ENCODE results near the gene HSH2D.
A peak's percentile ranks its signal among the peaks of the same experiment; 100 is the strongest.
"Not testable (repeated sequence)": the region's sequence is repeated elsewhere in the genome, so short reads cannot be mapped to it uniquely, and the experiment has no call there.

The HSH2D gene

DNA sequence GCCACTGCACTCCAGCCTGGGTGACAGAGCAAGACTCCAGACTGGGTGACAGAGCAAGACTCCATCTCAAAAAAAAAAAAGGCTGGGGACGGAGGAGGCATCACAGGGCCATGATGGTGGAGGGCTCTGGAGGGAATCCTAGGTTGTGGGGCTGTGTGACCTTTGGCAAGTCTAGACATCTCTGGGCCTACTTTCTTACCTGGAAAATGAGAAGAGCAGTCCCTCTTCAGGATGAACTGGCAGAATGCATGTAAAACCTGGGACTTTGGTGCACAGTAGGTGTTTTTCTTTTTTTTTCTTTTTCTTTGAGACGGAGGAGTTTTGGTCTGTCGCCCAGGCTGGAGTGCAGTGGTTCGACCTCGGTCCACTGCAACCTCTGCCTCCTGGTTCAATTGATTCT, 16.2 kb downstream of the HSH2D start:
- no peak for DNase-seq

DNA sequence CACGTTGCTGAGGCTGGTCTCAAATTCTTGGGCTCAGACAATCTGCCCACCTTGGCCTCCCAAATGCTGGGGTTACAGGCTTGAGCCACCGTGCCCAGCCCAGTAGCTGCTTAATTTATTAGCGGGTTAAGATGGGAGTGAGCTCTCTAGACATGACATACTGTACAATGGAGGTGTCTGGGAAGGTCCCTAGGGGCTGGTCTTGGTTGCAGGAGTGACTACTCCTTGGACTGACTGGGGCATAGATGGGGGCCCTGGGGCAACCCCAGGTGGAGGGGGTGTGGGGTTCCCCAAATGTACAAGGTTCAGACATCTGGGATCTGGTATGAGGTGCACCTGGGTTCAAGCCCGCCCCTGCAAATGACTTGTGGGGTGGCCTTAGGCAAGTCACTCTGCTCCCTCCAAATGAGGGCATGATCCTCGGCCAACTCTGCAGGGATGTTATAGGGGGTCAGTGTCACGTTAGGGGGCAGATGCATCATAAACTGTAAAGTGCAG, 17.0 kb downstream of the HSH2D start:
- DNase-seq, result no peak

DNA sequence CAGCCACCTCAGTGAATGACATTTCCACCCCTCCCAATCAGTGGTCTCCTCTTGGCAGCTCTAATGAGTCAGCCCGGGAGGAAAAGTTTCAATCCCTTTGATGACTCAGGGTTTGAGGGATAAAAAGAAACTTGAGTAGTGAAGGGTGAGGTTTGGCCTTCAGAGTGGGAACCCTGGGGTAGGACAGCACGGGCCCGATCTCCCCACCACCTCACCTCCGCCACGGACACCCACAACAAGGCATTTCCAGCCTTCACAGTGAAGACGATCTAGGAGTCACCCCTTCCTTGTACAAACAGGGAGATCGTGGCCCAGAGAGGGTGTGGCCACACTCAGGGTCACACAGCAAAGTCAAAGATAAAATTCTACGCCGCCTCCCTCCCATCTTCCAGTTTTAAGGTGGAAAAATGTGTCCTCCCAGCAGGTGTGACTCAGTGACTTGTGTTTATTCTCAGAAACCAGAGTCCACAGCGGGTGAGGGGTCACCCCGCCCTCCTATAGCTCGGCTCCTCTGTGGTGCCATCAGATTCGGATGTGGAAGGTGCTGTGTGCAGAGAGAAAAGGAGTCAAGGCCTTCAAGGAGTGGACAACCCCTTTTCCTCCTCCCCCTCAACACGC, 17.6 kb downstream of the HSH2D start:
- peak; percentile 84 for DNase-seq

DNA sequence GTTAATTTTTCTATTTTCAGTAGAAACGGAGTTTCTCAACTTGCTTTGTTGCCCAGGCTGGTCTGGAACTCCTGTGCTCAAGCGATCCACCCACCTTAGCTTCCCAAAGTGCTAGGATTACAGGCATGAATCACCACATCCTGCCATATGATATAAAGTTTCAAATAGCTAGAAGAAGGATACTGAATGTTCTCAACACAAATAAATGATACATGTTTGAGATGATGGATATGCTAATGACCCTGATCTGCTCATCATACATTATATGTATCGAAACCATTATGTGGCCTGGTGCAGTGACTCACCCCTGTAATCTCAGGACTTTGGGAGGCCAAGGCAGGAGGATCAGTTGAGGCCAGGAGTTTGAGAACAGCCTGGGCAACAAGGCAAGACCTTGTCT, 18.4 kb downstream of the HSH2D start:
- peak; percentile 91 for DNase-seq

DNA sequence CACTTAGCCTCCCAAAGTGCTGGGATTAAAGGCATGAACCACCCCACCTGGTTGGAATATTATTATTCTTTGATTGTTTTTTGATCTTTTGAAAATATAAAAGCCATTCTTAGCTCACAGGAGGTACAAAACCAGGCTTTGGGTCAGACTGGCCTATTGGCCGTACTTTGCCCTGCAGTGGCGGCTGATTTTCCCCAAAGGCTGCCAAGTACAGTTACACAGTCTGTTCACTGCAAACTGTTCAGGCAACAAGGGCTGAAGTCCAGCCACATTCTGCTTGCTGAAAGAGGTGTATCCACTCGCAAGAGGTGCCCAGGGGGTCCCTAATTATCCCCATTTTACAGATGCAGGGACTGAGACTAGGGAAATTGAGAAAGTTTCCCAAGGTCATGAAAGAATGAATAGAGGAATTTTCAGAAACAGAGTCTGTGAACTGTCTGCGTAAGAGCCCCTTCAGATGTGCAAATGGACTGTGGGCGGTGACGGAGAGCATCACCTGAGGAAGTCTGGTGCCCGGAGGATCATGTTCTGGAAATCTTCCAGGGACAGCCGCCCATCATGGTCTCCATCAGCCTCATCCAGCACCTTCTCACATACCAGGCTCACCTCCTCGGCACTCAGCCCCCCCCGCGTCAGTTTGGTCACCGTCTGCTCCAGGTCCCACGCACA, 20.9 kb downstream of the HSH2D start:
- no peak for DNase-seq

DNA sequence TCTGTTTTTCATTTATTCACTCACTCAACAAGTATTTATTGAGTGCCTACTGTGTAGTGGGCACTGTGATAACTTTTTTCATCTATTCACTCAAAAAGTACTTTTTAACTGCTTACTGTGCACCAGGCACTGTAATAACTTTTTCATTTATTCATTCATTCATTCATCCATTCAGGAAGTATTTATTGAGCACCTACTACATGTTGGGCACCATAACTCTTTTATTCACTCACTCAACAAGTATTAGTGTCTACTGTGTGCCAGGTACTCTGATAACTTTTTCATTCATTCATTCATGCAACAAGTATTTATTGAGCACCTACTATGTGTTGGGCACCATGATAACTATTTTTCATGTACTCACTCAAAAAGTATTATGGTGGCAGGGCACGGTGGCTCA, 22.9 kb downstream of the HSH2D start:
- no peak for DNase-seq

DNA sequence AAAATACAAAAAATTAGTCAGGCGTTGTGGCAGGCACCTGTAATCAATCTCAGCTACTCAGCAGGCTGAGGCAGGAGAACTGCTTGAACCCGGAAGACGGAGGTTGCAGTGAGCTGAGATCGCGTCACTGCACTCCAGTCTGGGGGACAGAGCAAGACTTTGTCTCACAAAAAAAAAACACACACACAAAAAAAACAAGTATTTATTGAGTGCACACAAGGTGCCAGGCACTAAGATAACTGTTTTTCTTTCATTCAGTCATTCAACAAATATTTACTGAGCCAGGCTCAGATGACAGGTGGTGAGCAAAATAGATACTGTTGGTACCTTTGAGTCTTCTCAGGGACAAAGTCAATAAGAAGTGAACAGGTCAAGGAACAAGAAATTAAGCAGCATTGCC, 23.6 kb downstream of the HSH2D start:
- DNase-seq, result no peak

DNA sequence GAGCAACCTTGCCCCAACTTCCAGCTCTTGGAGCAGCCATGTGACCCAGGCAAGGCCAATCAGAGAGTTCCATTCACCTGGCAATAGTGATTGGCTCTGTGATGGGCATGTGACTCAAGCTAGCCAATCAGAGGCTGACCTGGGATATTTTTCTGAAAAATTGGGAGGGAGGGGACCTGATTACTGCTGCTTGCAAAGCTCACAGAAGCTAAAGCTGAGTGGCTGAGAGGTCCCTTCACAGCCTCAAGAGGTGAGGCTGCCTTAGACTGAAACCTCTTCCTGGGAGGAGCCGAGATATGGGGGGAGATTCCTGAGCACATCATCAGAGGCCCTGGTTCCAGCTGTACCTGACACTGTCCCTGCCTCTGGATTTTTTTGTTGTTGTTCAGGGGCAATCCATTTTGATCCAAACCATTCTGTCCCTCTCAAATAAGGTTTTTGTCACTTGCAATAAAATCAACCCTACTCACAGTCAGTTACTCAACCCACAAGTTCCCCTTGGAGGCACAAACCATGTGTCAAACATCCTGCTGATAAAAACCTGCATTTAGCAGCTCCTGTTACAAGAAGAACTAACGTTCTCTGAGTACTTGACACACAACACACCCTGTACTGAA, 25.1 kb downstream of the HSH2D start:
- DNase-seq, result no peak

DNA sequence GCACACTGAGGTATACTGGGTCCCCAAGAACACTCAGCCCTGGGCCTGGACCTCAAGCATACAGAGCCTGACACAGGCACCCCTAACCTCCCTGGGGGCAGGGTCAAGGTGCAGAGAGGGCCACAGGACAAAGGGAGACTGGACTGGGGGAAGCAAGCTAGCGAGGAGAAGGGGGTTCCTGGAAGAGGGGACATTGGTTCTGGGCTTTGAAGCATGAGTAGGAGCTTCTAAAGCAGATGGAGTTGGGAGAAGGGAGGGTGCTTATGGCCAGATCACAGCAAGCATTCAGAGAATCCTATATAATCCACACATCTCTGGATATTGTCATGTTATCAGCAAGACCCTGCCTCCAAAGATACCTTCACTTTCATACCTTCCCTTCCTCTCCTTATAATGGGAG, 26.6 kb downstream of the HSH2D start:
- no peak for DNase-seq

DNA sequence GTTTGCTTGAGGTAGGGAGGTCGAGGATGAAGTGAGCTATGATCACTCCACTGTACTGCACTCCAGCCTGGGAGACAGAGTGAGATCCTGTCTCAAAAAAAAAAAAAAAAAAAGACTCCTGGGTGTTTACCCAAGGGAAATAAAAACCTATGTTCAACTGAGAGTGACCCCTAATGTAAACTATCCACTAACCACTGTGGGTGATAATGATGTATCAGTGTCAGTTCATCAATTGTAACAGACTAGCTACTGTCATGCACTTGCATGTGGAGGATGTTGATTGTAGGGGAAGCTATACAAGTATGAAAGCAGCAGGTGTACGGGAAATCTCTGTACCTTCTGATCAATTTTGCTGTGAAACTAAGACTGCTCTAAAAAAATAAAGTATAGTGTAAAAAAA, 32.5 kb downstream of the HSH2D start:
- no peak for DNase-seq

DNA sequence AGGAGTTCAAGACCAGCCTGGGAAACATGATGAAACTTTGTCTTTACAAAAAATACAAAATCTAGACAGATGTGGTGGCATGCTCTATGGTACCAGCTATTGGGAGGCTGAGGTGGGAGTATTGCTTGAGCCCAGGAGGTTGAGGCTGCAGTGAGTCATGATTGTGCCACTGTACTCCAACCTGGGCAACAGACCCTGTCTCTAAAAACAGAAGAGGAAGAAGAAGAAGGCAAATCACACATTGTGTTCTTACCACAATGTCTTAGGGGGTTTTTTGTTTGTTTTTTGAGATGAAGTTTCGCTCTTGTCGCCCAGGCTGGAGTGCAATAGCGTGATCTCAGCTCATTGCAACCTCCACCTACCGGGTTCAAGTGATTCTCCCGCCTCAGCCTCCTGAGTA, 35.4 kb downstream of the HSH2D start:
- not testable (repeated sequence) for DNase-seq

DNA sequence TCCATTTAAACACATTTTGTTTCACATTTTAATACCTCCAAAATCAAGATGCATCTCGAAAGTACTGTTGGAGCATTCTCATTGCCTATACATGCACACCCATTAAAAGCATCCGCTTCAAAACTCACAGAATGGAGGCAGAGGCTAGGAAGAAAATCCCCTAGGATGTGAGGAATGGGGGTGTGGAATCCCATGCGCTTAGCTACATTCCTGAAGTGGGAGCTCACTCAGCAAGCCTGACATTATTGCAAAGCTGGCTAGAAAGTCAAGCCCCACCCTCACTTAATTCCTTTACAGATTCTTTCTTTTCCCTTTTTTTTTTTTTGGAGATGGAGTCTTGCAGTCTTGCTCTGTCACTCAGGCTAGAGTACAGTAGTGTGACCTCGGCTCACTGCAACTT, 37.1 kb downstream of the HSH2D start:
- DNase-seq, result peak; percentile 81

DNA sequence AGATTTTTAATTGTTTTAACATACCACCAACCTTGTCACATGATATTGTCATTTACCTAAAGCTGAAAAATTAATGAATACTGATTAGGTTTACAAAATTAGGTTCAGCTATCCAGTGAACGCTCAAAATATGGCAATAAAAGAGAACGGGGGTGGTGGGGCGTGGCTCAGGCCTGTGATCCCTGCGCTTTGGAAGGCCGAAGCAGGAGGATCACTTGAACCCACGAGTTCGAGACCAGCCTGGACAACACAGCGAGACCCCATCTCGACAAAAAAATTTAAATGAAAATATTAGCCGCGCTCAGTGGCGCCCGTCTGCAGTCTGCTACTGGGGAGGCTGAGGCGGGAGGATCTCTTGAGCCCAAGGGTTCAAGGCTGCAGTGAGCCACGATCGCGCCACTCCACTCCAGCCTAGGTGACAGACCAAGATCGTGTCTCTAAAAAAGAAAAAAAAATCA, 41.2 kb downstream of the HSH2D start:
- no peak for DNase-seq

DNA sequence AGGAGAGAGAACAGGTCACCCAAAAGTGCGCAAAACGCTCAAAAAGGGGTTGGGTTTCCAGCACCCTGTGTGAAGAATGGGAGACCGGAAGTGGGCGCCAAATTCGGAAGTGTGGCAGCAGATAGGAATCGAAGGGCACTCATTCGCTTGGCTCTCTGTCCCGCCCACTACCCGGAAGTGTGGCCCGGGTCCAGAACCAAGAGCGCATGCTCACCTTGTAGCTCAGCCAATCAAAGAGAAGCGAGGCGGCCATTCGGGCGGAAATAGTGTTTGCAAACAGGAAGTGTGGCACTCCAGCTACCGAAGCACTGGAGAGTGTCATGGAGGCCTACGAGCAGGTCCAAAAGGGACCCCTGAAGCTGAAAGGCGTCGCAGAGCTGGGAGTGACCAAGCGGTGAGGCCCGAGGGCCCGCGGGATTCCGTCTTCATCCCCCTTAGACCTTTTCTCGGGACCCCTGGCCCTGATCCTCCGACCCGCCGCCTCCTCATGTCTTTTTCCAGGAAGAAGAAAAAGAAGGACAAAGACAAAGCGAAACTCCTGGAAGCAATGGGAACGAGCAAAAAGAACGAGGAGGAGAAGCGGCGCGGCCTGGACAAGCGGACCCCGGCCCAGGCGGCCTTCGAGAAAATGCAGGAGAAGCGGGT, 41.8 kb downstream of the HSH2D start, which contains the start of gene FAM32A:
Gene FAM32A, plus strand, starts transcription at position 288 of the 645 bp plus-strand sequence. Its CDS starts 33 bp downstream, at position 321.
- DNase-seq, result peak; percentile 99

DNA sequence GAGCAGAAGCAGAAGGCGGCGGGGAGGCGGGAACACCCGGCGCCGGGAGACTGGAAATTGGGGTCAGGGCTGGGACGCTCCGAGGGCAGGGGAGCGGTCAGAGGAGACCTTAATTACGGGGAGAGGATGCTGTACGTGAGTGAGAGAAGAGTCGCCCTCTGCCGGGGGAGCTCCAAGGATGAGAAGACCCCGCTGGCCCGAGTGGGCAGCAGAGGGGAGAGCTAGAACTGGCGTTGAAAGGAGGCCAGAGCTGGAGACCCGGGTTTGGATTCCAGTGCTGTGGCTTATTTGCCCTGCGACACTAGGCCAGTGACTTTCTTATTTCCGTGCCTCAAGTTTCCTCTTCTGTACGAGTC, 42.3 kb downstream of the HSH2D start:
- DNase-seq, result peak; percentile 18

DNA sequence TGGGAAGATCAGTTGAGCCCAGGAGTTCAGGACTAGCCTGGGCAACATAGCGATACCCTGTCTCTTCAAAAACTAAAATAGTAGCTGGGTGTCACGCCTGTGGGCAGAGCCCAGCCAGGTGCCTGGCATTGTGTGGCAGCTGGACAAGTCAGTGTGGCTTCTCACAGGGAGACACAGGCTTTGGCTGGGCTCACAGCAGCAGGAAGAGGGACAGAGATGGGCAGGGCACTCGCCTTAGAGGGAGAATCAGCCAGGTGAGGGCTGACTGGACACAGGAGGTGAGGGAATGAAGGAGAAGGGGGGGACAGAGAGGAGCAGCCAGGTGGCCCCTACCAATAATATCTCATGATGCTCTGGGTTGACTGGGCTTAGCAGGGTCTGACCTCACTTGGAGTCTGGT, 45.0 kb downstream of the HSH2D start:
- DNase-seq, result no peak

DNA sequence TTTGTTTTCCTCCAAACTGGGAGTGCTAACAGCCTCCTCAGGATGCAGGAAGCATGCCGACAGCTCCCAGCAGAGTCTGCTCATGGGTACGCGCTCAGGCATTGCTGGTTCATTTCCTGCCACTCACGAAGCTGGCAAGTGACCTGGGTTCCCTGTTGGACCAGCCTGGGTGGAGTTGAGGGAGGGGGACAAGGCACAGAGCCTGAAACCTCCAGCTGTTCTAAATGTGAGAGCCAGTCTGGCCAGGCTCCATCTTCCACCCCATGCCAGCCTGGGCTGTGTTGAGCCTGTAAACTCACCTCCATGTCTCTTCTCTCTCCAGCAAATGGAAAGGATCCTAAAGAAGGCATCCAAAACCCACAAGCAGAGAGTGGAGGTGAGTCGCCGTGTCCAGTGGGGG, 46.7 kb downstream of the HSH2D start:
- DNase-seq, result no peak

DNA sequence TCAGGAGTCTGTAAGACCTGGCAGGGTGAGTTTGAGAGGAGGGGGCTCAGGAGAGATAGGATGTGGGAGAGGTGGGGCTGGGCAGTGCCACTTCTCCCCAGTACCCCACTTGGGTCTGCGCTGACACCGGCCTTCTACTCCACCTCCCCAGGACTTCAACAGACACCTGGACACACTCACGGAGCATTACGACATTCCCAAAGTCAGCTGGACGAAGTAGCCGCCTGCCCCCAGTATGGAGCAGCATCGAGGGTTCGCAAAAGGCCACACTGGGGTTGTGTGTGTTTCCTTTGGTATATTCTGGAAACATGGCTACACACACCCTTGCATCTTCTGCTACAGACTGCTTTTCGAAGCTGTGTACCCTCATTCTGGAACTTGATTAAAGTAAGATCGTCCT, 47.3 kb downstream of the HSH2D start:
- DNase-seq, result no peak

DNA sequence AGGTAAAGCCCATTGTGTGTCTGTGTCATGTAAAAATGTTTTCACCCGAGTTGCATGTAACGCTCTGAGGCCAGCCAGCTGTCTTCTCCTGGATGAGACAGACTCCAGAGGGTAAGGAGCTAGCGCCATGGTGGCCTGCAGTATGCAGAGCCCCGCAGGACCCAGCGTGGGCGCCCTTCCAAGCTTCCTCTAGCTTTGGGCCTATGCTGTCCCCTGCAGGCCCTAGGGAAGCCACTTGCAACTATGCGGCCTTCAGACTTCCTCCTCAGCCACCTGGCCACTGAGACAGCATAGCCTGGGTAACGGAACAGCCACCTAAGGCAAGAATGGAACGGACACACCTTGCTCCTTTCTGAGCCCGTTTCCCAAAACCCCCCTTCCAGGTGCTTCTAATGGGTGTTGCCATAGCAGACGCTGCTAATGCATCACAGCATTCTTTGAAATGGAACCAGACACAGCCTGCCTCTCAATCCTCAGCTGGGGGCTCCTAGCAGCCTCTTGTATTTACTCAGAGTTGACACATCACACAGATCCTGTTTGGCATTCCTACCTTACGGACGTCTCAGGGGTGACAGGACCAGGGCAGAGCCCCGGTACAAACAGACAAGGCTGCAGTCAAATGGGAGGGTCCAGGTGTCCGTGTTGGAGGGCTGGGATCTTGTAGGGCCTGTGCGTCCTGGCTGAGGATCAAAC, 47.9 kb downstream of the HSH2D start:
- DNase-seq, result no peak

DNA sequence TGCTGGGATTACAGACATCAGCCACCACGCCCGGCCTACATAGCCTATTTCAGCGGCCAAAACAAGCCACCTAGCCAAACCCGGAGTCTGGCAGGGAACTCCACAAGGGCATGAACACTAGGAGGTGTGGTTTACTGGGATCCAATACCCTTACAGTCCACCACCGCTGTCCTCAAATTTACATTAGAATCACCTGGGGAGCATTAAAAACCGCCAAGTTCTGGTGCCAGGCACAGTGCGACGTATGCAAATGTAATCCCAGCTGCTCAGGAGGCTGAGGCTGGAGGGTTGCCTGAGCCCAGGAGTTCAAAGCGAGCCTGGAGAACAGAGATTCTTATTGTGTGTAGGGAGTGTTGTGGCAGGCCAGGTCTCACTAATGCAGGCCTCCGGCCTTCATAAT, 50.0 kb downstream of the HSH2D start:
- no peak for DNase-seq

DNA sequence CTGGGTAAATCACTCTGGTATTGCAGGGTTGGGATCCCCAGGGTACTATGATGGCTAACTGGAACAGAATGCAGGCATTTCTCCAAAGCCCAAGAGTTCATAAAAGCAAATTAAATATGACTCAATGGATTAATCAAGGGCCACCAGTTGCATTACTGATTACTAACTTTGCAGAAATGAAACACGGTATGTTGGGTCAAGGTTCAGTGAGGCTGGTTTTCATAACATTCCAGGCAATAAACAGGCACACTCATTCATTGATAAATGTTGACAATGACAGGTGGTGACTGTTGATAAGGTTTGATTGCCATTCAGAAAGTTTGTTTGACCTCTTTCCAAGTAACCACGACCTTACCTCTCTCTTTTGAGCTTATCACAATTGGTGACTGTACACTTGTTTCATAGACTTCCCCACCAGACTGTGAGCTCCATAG, 53.7 kb downstream of the HSH2D start:
- peak; percentile 96 for DNase-seq

DNA sequence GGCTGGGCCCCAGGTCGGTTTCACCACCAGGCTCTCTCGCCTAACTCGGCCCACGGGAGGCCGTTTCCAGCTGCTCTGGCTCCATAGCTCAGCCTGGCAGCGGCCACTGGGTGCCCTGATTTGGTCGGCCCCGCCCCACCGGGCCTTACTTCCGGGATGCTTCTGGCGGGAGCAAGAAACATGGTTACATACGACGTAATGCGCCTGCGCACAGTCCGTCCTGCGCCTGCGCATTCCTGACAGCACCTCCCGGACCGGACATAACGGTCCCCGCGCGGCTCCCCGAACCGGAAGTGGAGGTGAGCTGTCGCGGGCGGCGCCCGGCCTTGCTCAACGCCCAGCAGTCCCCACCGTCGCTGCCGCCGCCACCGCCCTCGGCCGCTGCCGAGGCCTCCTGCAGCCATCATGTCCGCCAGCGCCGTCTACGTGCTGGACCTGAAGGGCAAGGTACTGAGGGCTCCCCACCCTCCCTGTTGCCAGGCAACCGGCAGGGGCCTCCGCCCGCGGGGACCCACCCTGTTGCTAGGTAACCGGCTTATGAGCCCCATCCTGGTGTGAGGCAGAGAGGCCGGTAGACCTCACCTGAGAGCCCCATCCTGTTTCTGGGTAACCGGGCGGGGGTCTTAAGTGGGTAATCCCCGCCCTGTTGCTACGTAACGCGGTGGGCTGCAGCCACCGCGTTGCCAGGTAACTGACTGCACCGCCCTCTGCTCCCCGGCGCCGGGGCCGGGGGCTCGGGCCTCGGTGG, 54.3 kb downstream of the HSH2D start, which contains the start of gene AP1M1:
Gene AP1M1, plus strand, starts transcription at position 290 of the 748 bp plus-strand sequence. Its CDS starts 116 bp downstream, at position 406.
- peak; percentile 94 for DNase-seq
